OCI-LY3 (cell line): Measurements from ENCODE around the gene ZSCAN21.

Experiments used
- H2AFZ ChIP-seq: fragments of 200-600, 300-600 bp; shearing (Covaris generic); 2 replicates; pipeline ENCODE4 v1.6.0; 2014; ENCODE audit warnings: antibody characterized with exemption, low read depth, low read length
- H3K27ac ChIP-seq: fragments of 200-600, 300-600 bp; sonication (generic); 2 replicates; pipeline ENCODE4 v1.5.1; 2014; ENCODE audit warnings: mild to moderate bottlenecking, low read length, moderate library complexity, mixed read lengths
- H3K27me3 ChIP-seq: fragments of 200-600, 300-600 bp; sonication (generic); 2 replicates; pipeline ENCODE4 v1.6.1; 2014; ENCODE audit warnings: low read depth, low read length, mixed read lengths
- H3K36me3 ChIP-seq: fragments of 200-600, 300-600 bp; sonication (generic); replicated peaks from 2 replicates; pipeline ENCODE3; 2014; ENCODE audit warnings: low read depth, low read length, mixed read lengths
- H3K4me1 ChIP-seq: fragments of 300-600, 200-600 bp; sonication (generic); 2 replicates; pipeline ENCODE4 v1.6.1; 2014; ENCODE audit warnings: low read length, mixed read lengths
- H3K4me2 ChIP-seq: fragments of 200-600, 300-600 bp; sonication (generic); 2 replicates; pipeline ENCODE4 v1.6.1; 2014; ENCODE audit warnings: low read length, mixed read lengths
- H3K4me3 ChIP-seq: fragments of 300-600, 200-600 bp; sonication (generic); 2 replicates; pipeline ENCODE4 v1.5.1; 2014; ENCODE audit warnings: antibody characterized with exemption, mild to moderate bottlenecking, low read length, moderate library complexity
- H3K79me2 ChIP-seq: fragments of 300-600, 200-600 bp; shearing (Covaris generic); 2 replicates; pipeline ENCODE4 v1.6.1; 2014; ENCODE audit warnings: mild to moderate bottlenecking, low read length, mixed read lengths
- H3K9ac ChIP-seq: fragments of 300-600, 200-600 bp; shearing (Covaris generic); 2 replicates; pipeline ENCODE4 v1.6.0; 2014; ENCODE audit warnings: mild to moderate bottlenecking, low read length, moderate library complexity
- H3K9me3 ChIP-seq: fragments of 200-600, 300-600 bp; shearing (Covaris generic); 2 replicates; pipeline ENCODE4 v1.6.1; 2014; ENCODE audit warnings: low read length, mixed read lengths; ENCODE audit not compliant: insufficient read depth
- H4K20me1 ChIP-seq: fragments of 200-600, 300-600 bp; sonication (generic); 2 replicates; pipeline ENCODE4 v1.6.1; 2016; ENCODE audit warnings: low read length, mixed read lengths; ENCODE audit not compliant: insufficient read depth
- EZH2phosphoT487 ChIP-seq: fragments of 200-600 bp; shearing (Covaris generic); IDR thresholded peaks from 2 replicates; pipeline ENCODE4 v1.6.1; 2018; ENCODE audit warnings: antibody characterized with exemption, mixed run types, low read depth
- TF ChIP-seq, protein P1 (sequence below): fragments of 200-600, 300-600 bp; sonication (generic); IDR thresholded peaks from 2 replicates; pipeline ENCODE4 v1.5.1; 2014; ENCODE audit warnings: antibody characterized with exemption, low read length, low read depth

The ZSCAN21 gene

DNA sequence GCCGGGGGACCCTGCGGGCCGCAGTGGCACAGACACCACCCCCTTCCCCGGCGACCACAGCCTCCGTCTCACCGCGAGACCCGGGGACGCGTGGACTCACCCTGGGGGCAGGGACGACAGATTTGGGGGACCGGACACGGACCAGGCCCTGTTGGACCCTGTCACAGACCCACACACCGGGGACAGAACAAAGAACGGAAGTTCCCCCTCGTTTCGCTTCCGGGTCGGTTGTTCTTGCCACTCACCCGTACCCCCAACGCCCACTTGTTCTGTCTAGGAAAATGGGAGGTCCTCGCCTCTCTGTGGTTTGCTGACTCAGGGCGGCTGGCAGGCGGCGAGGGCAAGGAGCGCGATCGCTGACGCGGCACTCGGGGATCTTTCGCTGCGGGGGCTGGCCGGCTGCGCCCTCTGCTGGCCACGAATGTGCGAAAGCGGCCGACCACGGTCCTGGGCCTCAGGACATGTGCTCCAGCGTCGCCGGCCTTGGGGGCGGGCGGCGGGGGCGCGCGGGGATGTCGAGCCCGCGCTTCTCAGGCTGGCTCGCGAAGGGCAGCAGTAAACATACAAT is 32.0 kb downstream of the ZSCAN21 start, which contains the start of gene ZNF3:
TSS of gene ZNF3 (minus strand) at position 189 of the 568 bp plus-strand sequence. CDS start 4,366 bp downstream, outside the sequence.
- H3K9ac ChIP-seq: peak within 1 kb of the TSS; percentile 87
- peaks cover 12% of the 10 kb centered on the region; the same call in 1 of the 2 replicates for H3K27me3 ChIP-seq
- no peaks in the 10 kb centered on the region for H3K9me3 ChIP-seq
- peaks cover 50% of the 10 kb centered on the region for H3K79me2 ChIP-seq
- no peak for TF ChIP-seq EZH2phosphoT487
- TF ChIP-seq, protein P1, sequence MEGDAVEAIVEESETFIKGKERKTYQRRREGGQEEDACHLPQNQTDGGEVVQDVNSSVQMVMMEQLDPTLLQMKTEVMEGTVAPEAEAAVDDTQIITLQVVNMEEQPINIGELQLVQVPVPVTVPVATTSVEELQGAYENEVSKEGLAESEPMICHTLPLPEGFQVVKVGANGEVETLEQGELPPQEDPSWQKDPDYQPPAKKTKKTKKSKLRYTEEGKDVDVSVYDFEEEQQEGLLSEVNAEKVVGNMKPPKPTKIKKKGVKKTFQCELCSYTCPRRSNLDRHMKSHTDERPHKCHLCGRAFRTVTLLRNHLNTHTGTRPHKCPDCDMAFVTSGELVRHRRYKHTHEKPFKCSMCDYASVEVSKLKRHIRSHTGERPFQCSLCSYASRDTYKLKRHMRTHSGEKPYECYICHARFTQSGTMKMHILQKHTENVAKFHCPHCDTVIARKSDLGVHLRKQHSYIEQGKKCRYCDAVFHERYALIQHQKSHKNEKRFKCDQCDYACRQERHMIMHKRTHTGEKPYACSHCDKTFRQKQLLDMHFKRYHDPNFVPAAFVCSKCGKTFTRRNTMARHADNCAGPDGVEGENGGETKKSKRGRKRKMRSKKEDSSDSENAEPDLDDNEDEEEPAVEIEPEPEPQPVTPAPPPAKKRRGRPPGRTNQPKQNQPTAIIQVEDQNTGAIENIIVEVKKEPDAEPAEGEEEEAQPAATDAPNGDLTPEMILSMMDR: peak; percentile 93
- H4K20me1 ChIP-seq: no peaks in the 10 kb centered on the region
- H3K4me3 ChIP-seq: peak within 1 kb of the TSS; percentile 99
- H3K4me1 ChIP-seq: peaks cover 12% of the 10 kb centered on the region
- peak within 1 kb of the TSS; percentile 65 for H3K27ac ChIP-seq
- H2AFZ ChIP-seq: peak within 1 kb of the TSS; percentile 27; the same call in 1 of the 2 replicates
- peak within 1 kb of the TSS; percentile 97 for H3K4me2 ChIP-seq
- peaks cover 17% of the 10 kb centered on the region for H3K36me3 ChIP-seq

DNA sequence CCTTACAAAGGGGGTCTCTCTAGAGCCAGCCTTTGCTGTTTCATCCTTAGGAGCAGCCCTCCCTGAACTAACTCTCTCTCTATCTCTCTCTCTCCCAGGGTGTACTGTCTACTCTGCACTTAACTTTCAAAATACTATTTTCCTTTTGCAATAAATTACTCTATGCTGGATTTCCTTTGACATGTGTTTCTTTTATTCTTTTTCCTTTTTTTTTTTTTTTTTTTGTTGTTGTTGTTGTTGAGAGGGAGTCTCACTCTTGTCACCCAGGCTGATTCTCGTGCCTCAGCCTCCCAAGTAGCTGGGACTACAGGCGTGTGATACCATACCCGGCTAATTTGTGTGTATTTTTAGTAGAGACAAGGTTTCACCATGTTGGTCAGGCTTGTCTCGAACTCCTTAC is 33.4 kb downstream of the ZSCAN21 start:
- H2AFZ ChIP-seq: peak overlapping the region; percentile 62; the same call in 1 of the 2 replicates
- H3K9ac ChIP-seq: no peak overlapping the region; the same call in 1 of the 2 replicates
- peaks cover 12% of the 10 kb centered on the region for H3K4me1 ChIP-seq
- H3K4me3 ChIP-seq: peak overlapping the region; percentile 99
- H3K9me3 ChIP-seq: no peaks in the 10 kb centered on the region
- H4K20me1 ChIP-seq: no peaks in the 10 kb centered on the region
- no peak overlapping the region for H3K27ac ChIP-seq
- H3K79me2 ChIP-seq: peaks cover 36% of the 10 kb centered on the region
- peak overlapping the region; percentile 86 for H3K4me2 ChIP-seq
- no peak for TF ChIP-seq EZH2phosphoT487
- TF ChIP-seq, protein P1: no peak
- H3K27me3 ChIP-seq: peaks cover 12% of the 10 kb centered on the region; the same call in 1 of the 2 replicates
- peaks cover 13% of the 10 kb centered on the region for H3K36me3 ChIP-seq

DNA sequence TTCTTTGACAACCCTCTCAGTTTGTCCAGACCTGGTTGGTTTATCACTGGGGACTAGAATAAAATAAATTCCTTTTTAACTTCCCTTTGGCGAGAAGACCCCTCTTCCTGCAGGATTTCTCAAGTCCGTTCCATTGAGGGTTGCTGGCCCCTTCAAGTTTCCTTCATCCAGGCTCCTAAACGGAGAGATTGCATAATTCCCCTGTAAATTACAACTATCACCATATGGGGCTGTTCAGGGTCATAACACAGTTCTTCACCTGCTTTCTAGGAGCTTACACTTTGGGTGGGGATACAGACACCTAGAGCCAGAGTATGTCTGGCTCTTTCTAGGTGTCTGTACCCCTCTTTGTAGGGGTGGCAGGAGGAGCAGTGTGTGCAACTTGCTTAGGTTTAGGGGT is 35.9 kb downstream of the ZSCAN21 start:
- no peak overlapping the region for H3K27ac ChIP-seq
- peaks cover 17% of the 10 kb centered on the region for H3K4me1 ChIP-seq
- H3K4me3 ChIP-seq: no peak overlapping the region
- H3K4me2 ChIP-seq: no peak overlapping the region
- no peaks in the 10 kb centered on the region for H4K20me1 ChIP-seq
- TF ChIP-seq, protein P1: no peak
- no peak for TF ChIP-seq EZH2phosphoT487
- no peak overlapping the region for H2AFZ ChIP-seq
- no peaks in the 10 kb centered on the region for H3K9me3 ChIP-seq
- no peak overlapping the region for H3K9ac ChIP-seq
- H3K27me3 ChIP-seq: peaks cover 12% of the 10 kb centered on the region; the same call in 1 of the 2 replicates
- no peaks in the 10 kb centered on the region for H3K36me3 ChIP-seq
- H3K79me2 ChIP-seq: peaks cover 20% of the 10 kb centered on the region

DNA sequence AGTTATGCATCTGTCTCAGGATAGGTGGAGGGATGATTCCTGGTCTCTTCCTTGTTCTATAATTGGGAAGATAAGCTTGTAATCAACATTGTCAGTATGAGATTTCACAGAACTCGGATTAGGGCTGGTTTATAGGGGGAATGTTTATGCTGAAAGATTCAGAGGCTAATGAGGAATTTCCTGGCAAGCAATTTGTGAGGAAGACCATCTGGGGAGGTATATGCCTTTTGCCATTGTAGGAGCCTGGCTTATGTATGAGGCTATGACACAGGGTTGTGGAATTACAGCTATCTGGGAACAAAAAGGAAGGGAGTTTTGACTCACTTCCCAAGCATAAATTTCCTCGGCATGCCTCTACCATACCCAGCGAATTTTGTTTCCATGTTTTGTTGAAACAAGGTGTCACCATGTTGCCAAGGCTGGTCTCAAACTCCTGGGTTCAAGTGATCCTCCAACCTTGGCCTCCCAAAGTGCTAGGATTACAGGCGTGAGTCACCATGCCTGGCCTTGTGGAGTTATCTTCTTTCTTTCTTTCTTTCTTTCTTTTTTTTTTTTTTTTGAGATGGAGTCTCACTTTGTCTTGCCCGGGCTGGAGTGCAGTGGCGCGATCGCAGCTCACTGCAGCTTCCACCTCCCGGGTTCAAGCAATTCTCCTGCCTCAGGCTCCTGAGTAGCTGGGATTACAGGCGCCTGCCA is 37.6 kb downstream of the ZSCAN21 start:
- peaks cover 9% of the 10 kb centered on the region for H3K79me2 ChIP-seq

More for the DNA sequence above, 37.6 kb downstream of the ZSCAN21 start:
- H3K4me3 ChIP-seq: no peak overlapping the region
- H3K36me3 ChIP-seq: peaks cover 14% of the 10 kb centered on the region
- no peak overlapping the region for H2AFZ ChIP-seq
- H3K9me3 ChIP-seq: no peaks in the 10 kb centered on the region
- no peak overlapping the region for H3K9ac ChIP-seq
- H3K27ac ChIP-seq: no peak overlapping the region
- H4K20me1 ChIP-seq: no peaks in the 10 kb centered on the region
- H3K4me2 ChIP-seq: no peak overlapping the region
- H3K4me1 ChIP-seq: peaks cover 16% of the 10 kb centered on the region
- H3K27me3 ChIP-seq: peaks cover 12% of the 10 kb centered on the region; the same call in 1 of the 2 replicates
- TF ChIP-seq, protein P1: no peak
- no peak for TF ChIP-seq EZH2phosphoT487
